Tibial artery (tissue), 4 donors: ENCODE data around the gene THADA.

Experiments used
- DNase-seq, 2 donors: peaks; one replicate each; pipeline ENCODE4 v3.0.0-alpha.2; 2019
- H3K27ac ChIP-seq, 2 donors: fragments of 200-600 bp; sonication (generic) in 1 of 2; 1 replicate in 1 of 2; 2 replicates in 1 of 2; pipeline ENCODE4 v1.5.1; 2018 to 2019; ENCODE audit warnings: mild to moderate bottlenecking in 1 of 2
- H3K27me3 ChIP-seq, 2 donors: fragments of 200-600 bp; sonication (generic) in 1 of 2; one replicate each; pipeline versions ENCODE4 v1.5.1 to v1.6.0; 2016 to 2019
- H3K36me3 ChIP-seq, 3 donors: fragments of 200-600 bp; sonication (generic) in 2 of 3; one replicate each; pipeline ENCODE4 v1.5.1; 2016 to 2019; ENCODE audit warnings: mild to moderate bottlenecking in 2 of 3
- H3K4me1 ChIP-seq, 4 donors: fragments of 200-600 bp; sonication (generic) in 2 of 4; 1 replicate in 3 of 4; 2 replicates in 1 of 4; pipeline ENCODE4 v1.5.1; 2016 to 2019
- H3K4me3 ChIP-seq, 2 donors: fragments of 200-600 bp; sonication (generic) in 1 of 2; 1 replicate in 1 of 2; 2 replicates in 1 of 2; pipeline ENCODE4 v1.5.1; 2018 to 2019; ENCODE audit warnings: mild to moderate bottlenecking in 2 of 2
- H3K9me3 ChIP-seq, 3 donors: fragments of 200-600 bp; sonication (generic) in 1 of 3; one replicate each; pipeline ENCODE4 v1.5.1; 2016 to 2019
- CTCF ChIP-seq, 2 experiments: fragments of 200-600 bp in 1 of 2; fragments of 450-650 bp in 1 of 2; IDR thresholded peaks; one replicate each; pipeline ENCODE4 v1.5.1; 2017 to 2019; ENCODE audit warnings: antibody characterized with exemption in 2 of 2, mild to moderate bottlenecking in 1 of 2, moderate library complexity in 1 of 2
- intact Hi-C: fragments of 100-400 bp; cut with DNase I; formaldehyde crosslinking; loops from one replicate; pipeline ENCODE4 v1.15.0; 2023; ENCODE audit warnings: low total_unique reads

THADA gene

GRCh38 chr2:43317194-43317593, 278.6 kb downstream of the THADA start:
- Histone ChIP-seq H3K36me3 (no peaks in the 10 kb centered on the region), H3K27me3 (no peaks in the 10 kb centered on the region), H3K4me1 (peaks cover 0 to 27% (median 22%) of the 10 kb centered on the region in 4 donors), H3K4me3 (no peak overlapping the region), H3K9me3 (no peaks in the 10 kb centered on the region), H3K27ac (no peak overlapping the region)
- TF ChIP-seq CTCF (IDR thresholded peaks at IDR 0.05): no peak
- DNase-seq: no peak
- intact Hi-C loops: no loop called here

- Histone ChIP-seq H3K27ac (no peak overlapping the region), H3K27me3 (no peaks in the 10 kb centered on the region), H3K4me3 (no peak overlapping the region), H3K36me3 (no peaks in the 10 kb centered on the region), H3K9me3 (no peaks in the 10 kb centered on the region), H3K4me1 (peaks cover 0 to 44% (median 33%) of the 10 kb centered on the region in 4 donors)
- DNase-seq: no peak
- intact Hi-C loops: no loop called here
- TF ChIP-seq CTCF (IDR thresholded peaks at IDR 0.05): no peak
Observed at GRCh38 chr2:43315482-43315881, 280.4 kb downstream of the THADA start.

GRCh38 chr2:43314299-43314927, 281.4 kb downstream of the THADA start:
- H3K27ac ChIP-seq: peak overlapping the region; percentile 75 to 79
- DNase-seq: no peak

GRCh38 chr2:43313642-43314017, 282.2 kb downstream of the THADA start:
- Histone ChIP-seq H3K36me3 (no peaks in the 10 kb centered on the region), H3K4me1 (peaks cover 0 to 58% (median 34%) of the 10 kb centered on the region in 4 donors), H3K4me3 (no peak overlapping the region), H3K9me3 (no peaks in the 10 kb centered on the region), H3K27me3 (no peaks in the 10 kb centered on the region), H3K27ac (peak overlapping the region; percentile 75 to 79)
- no peak for TF ChIP-seq CTCF (IDR thresholded peaks at IDR 0.05)
- intact Hi-C loops: no loop called here
- DNase-seq: no peak

More at GRCh38 chr2:43314299-43314927, 281.4 kb downstream of the THADA start:
- H3K9me3 ChIP-seq: no peaks in the 10 kb centered on the region
- no peak overlapping the region for H3K4me3 ChIP-seq
- H3K36me3 ChIP-seq: no peaks in the 10 kb centered on the region
- no peaks in the 10 kb centered on the region for H3K27me3 ChIP-seq
- peaks cover 0 to 51% (median 31%) of the 10 kb centered on the region in 4 donors for H3K4me1 ChIP-seq
- no peak for TF ChIP-seq CTCF (IDR thresholded peaks at IDR 0.05)
- intact Hi-C loops: no loop called here

GRCh38 chr2:43312755-43313641, 282.8 kb downstream of the THADA start:
- Histone ChIP-seq H3K4me3 (no peak overlapping the region), H3K36me3 (no peaks in the 10 kb centered on the region), H3K9me3 (no peaks in the 10 kb centered on the region), H3K4me1 (peaks cover 0 to 58% (median 34%) of the 10 kb centered on the region in 4 donors), H3K27ac (peak overlapping the region; percentile 75 to 79), H3K27me3 (no peaks in the 10 kb centered on the region)
- peak in 1 of 2 donors; percentile 71 for DNase-seq
- intact Hi-C loops: no loop called here
- no peak for TF ChIP-seq CTCF (IDR thresholded peaks at IDR 0.05)
